GM12878 (cell line): ENCODE data around the gene PLSCR1. TPM values are rescaled to one million over a fixed set of nuclear protein-coding genes. Genes with fewer than 3 reads are reported as not detected.
"Not testable (repeated sequence)": the region's sequence is repeated elsewhere in the genome, so short reads cannot be mapped to it uniquely, and the experiment has no call there.

Experiments used
- ATAC-seq: fragments of 200-7000 bp; cut with Tn5 transposase; 3 replicates; pipeline ENCODE4 v1.9.1; 2020; ENCODE audit warnings: mild to moderate bottlenecking, moderate library complexity
- BruUV-seq: library from RNA; stranded (reverse); fragments of 400-500 nt; replicated peaks from 2 replicates; lab custom pipeline; 2021; lab: Mats Ljungman, UMichigan
- CTCF ChIA-PET: fragments of 300-600 bp; sonication (Branson Sonifier 250); formaldehyde crosslinking; extraction: SDS; loops from one replicate; lab custom pipeline; 2021; ENCODE audit warnings: inconsistent platforms; lab: Yijun Ruan, JAX
- POLR2A ChIA-PET: fragments of 350-600 bp; formaldehyde crosslinking; extraction: SDS; loops from one replicate; lab custom pipeline; 2021; ENCODE audit warnings: inconsistent platforms; lab: Charles Lee
- RAD21 ChIA-PET: fragments of 300-600 bp; sonication (Branson Sonifier 250); formaldehyde crosslinking; loops from one replicate; lab custom pipeline; 2023; ENCODE audit warnings: antibody characterized with exemption; ENCODE audit not compliant: unreplicated experiment; lab: Charles Lee
- SMC1A ChIA-PET: fragments of 300-600 bp; sonication (Branson Sonifier 250); formaldehyde crosslinking; loops from one replicate; lab custom pipeline; 2023; ENCODE audit not compliant: unreplicated experiment, uncharacterized antibody; lab: Charles Lee
- DNase-seq: peaks from one replicate; pipeline ENCODE4 v3.0.0-alpha.2; 2011; ENCODE audit warnings: low read depth, low spot score
- FAIRE-seq: peaks from 3 replicates; lab custom pipeline; 2011; peaks lifted over from hg19 to GRCh38; lab: Jason Lieb, UNC
- H2AFZ ChIP-seq: 2 replicates; pipeline ENCODE4 v1.6.0; 2011; ENCODE audit warnings: low read depth, low read length, control low read depth; ENCODE audit not compliant: control insufficient read depth
- H3K27ac ChIP-seq: 2 replicates; pipeline ENCODE4 v1.5.1; 2011; ENCODE audit warnings: control low read depth; ENCODE audit not compliant: control insufficient read depth, insufficient read depth
- H3K27me3 ChIP-seq, 2 experiments: replicated peaks in 1 of 2; 2 replicates each; pipeline versions ENCODE4 v1.6.0 to v1.6.1; 2011; ENCODE audit warnings: low read length in 1 of 2; ENCODE audit not compliant: control insufficient read depth in 2 of 2, insufficient read depth in 2 of 2
- H3K36me3 ChIP-seq, 2 experiments: 2 replicates each; pipeline ENCODE4 v1.5.1; 2011; ENCODE audit warnings: low read length in 1 of 2; ENCODE audit not compliant: control insufficient read depth in 2 of 2, insufficient read depth in 2 of 2
- H3K4me1 ChIP-seq: 2 replicates; pipeline ENCODE4 v1.6.1; 2011; ENCODE audit warnings: mild to moderate bottlenecking, low read length, moderate library complexity, mixed read lengths; ENCODE audit not compliant: control insufficient read depth, insufficient read depth
- H3K4me2 ChIP-seq: 2 replicates; pipeline ENCODE4 v1.6.0; 2011; ENCODE audit warnings: control low read depth; ENCODE audit not compliant: control insufficient read depth, insufficient read depth
- H3K4me3 ChIP-seq: fragments of 200-600 bp; sonication (generic); 2 replicates; pipeline ENCODE4 v1.5.1; 2016
- H3K79me2 ChIP-seq: 2 replicates; pipeline ENCODE4 v1.6.0; 2011; ENCODE audit warnings: low read length; ENCODE audit not compliant: control insufficient read depth, insufficient read depth
- H3K9ac ChIP-seq: 2 replicates; pipeline ENCODE4 v1.8.0; 2011; ENCODE audit warnings: low read length, control low read depth, mixed read lengths; ENCODE audit not compliant: control insufficient read depth, insufficient read depth
- H3K9me3 ChIP-seq: replicated peaks from 3 replicates; pipeline ENCODE4 v1.5.1; 2011; ENCODE audit warnings: mild to moderate bottlenecking, low read length; ENCODE audit not compliant: control insufficient read depth, insufficient read depth
- H4K20me1 ChIP-seq: 2 replicates; pipeline ENCODE4 v1.6.0; 2011; ENCODE audit not compliant: control insufficient read depth, insufficient read depth
- CHD4 ChIP-seq: fragments of 200-600 bp; sonication (generic); IDR thresholded peaks from 2 replicates; pipeline ENCODE4 v1.6.1; 2016; ENCODE audit warnings: mild to moderate bottlenecking
- JUNB ChIP-seq: IDR thresholded peaks from 2 replicates; pipeline ENCODE4 v1.6.1; 2016; ENCODE audit warnings: antibody characterized with exemption, mild to moderate bottlenecking
- MTA2 ChIP-seq: fragments of 450-650 bp; IDR thresholded peaks from 2 replicates; pipeline ENCODE4 v1.6.1; 2016; ENCODE audit warnings: low read depth, mild to moderate bottlenecking, moderate library complexity
- RAD21 ChIP-seq: IDR thresholded peaks from 2 replicates; pipeline ENCODE4 v1.6.1; 2011; ENCODE audit warnings: mild to moderate bottlenecking, low read depth, low read length, moderate library complexity; ENCODE audit not compliant: insufficient read depth
- SMAD1 ChIP-seq: fragments of 450-650 bp; IDR thresholded peaks from 2 replicates; pipeline ENCODE4 v1.6.1; 2018; ENCODE audit warnings: mild to moderate bottlenecking, low read depth; ENCODE audit not compliant: partially characterized antibody
- SMAD5 ChIP-seq: IDR thresholded peaks from 2 replicates; pipeline ENCODE4 v1.6.1; 2016; ENCODE audit warnings: antibody characterized with exemption, low read depth
- SREBF1 ChIP-seq: IDR thresholded peaks from 2 replicates; pipeline ENCODE4 v1.6.1; 2012; ENCODE audit warnings: mild to moderate bottlenecking, low read length
- ZNF274 ChIP-seq: IDR thresholded peaks from one replicate; pipeline ENCODE4 v1.8.0; 2011; ENCODE audit not compliant: insufficient read length, insufficient read depth
- WGBS: methylation state at CpG from one replicate; pipeline ENCODE4 v1.1.6; 2016; ENCODE audit warnings: low lambda C conversion rate; ENCODE audit not compliant: insufficient replicate concordance, insufficient coverage; ENCODE audit errors: missing lambda C conversion rate; 5-methylcytosine and 5-hydroxymethylcytosine counted together
- in situ Hi-C: fragments of 300-500 bp; cut with MboI; formaldehyde crosslinking; loops from 9 replicates; pipeline ENCODE4 v1.14.3; 2018; ENCODE audit warnings: mixed read lengths
- intact Hi-C: fragments of 100-400 bp; cut with micrococcal nuclease; formaldehyde crosslinking; loops from one replicate; pipeline ENCODE4 v1.14.2; 2022; ENCODE audit not compliant: unreplicated experiment
- polyA plus RNA-seq, 11 experiments: library from polyadenylated mRNA; depleted of rRNA in 4 of 11; unstranded in 6 of 11; stranded (reverse) in 5 of 11; fragments of >200 nt; fragmentation: Nextera tagmentation in 4 of 11; fragmentation: Illumina TruSeq in 1 of 11; extraction: Ambion mirVana in 4 of 11; extraction: Trizol in 1 of 11; gene quantifications; 1 replicate in 1 of 11; 2 replicates in 10 of 11; pipeline versions ENCODE4 v1.2.1 to v1.2.3, GENCODE V29; 2011 to 2016; ENCODE audit warnings: inconsistent platforms in 2 of 11, missing spikeins in 2 of 11, low read depth in 1 of 11
- total RNA-seq, 4 experiments: library from RNA; depleted of rRNA in 3 of 4; stranded (reverse); fragments of >200 nt in 3 of 4; fragmentation: Illumina TruSeq in 1 of 4; extraction: Trizol in 1 of 4; gene quantifications; 2 replicates each; pipeline versions ENCODE4 v1.2.1 to v1.2.3, GENCODE V29; 2013 to 2021
- TF ChIP-seq, protein P1 (sequence below): IDR thresholded peaks from 2 replicates; pipeline ENCODE4 v1.6.1; 2012; ENCODE audit warnings: low read depth, low read length, improper control_type of control experiment
- TF ChIP-seq, protein P2 (sequence below), 3 experiments: IDR thresholded peaks in 2 of 3; conservative IDR thresholded peaks in 1 of 3; 2 replicates each; pipeline ENCODE4 v1.5.1; 2011; ENCODE audit warnings: low read depth in 3 of 3, low read length in 3 of 3, mild to moderate bottlenecking in 3 of 3, control low read depth in 2 of 3, moderate library complexity in 2 of 3, inconsistent platforms in 1 of 3, mixed read lengths in 1 of 3; ENCODE audit not compliant: control insufficient read depth in 2 of 3, insufficient read depth in 1 of 3; ENCODE audit errors: extremely low read depth in 1 of 3
- TF ChIP-seq, protein P3 (sequence below): IDR thresholded peaks from 2 replicates; pipeline ENCODE4 v1.6.1; 2012; ENCODE audit warnings: mild to moderate bottlenecking, low read depth, low read length

Gene PLSCR1
- total and polyA plus RNA-seq, 10 of the 15 experiments (the other 5 are each of a cell fraction or from before 2014, with no cell fraction given): 35.4 to 77.8 (median 41.1) TPM

DNA sequence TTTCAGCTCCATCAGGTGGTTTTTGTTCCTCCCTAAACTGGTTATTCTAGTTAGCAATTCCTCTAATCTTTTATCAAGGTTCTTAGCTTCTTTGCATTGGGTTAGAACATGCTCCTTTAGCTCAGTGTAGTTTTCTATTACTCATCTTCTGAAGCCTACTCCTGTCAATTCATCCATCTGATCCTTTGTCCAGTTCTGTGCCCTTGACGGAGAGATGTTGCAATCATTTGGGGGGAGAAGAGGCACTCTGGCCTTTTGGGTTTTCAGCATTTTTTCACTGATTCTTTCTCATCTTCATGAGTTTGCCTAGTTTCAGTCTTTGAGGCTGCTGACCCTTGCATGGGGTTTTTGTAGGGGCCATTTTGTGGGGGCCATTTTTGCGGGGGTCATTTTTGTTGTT lies 69.4 kb downstream of the PLSCR1 start:
- ATAC-seq, H2AFZ ChIP-seq, RAD21 ChIA-PET, H3K4me3 ChIP-seq, H3K27me3 ChIP-seq, H3K4me1 ChIP-seq, FAIRE-seq, BruUV-seq, in situ Hi-C loops, DNase-seq, H3K9ac ChIP-seq, SMC1A ChIA-PET, intact Hi-C loops, H3K9me3 ChIP-seq, H3K79me2 ChIP-seq, H4K20me1 ChIP-seq, H3K27ac ChIP-seq, H3K4me2 ChIP-seq, H3K36me3 ChIP-seq, POLR2A ChIA-PET, CTCF ChIA-PET: not testable (repeated sequence)
- 67% methylated on average over 2 of the region's 2 CpGs for WGBS

DNA sequence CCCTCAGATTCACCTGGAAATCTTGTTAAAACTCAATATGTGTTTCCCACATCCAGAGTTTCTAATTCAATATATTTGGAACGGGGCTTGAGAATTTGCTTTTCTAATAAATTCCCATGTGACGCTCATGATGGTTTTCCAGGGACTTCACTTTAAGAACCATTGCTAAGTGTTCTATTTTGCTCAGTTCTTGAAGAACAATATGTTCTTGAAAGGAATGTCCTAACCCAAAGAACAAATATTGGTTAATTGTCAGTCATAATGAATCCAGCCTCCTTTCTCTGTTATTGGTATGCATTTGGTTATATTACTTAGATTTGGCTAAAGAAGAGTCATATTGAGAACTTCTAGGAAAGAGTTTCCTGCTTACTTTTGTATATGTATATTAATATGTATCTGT lies 70.7 kb downstream of the PLSCR1 start:
- CTCF ChIA-PET: interaction anchor here (0.6 kb wide), 1 partner anchor 164 kb away, joined by 3 read pairs; no protein-coding TSS in a partner anchor
- Histone ChIP-seq H2AFZ (no peak overlapping the region), H3K36me3 (no peaks in the 10 kb centered on the region), H3K9me3 (no peaks in the 10 kb centered on the region), H3K27ac (no peak overlapping the region), H3K79me2 (no peaks in the 10 kb centered on the region), H3K4me1 (peaks cover 4% of the 10 kb centered on the region; the same call in 1 of the 2 replicates), H3K4me2 (no peak overlapping the region), H3K27me3 (no peaks in the 10 kb centered on the region), H3K9ac (no peak overlapping the region), H3K4me3 (no peak overlapping the region), H4K20me1 (no peaks in the 10 kb centered on the region)
- intact Hi-C loops (no loop called here), in situ Hi-C loops (no loop called here)
- no TSS peak for BruUV-seq
- RAD21 ChIA-PET: no interaction called here
- FAIRE-seq: no peak
- SMC1A ChIA-PET: no interaction called here
- POLR2A ChIA-PET: no interaction called here
- DNase-seq: no peak
- no peak for ATAC-seq
- WGBS: 47% methylated on average over 2 of the region's 2 CpGs
- TF ChIP-seq RAD21 (no peak), SREBF1 (no peak), SMAD5 (no peak), CHD4 (no peak), MTA2 (no peak), JUNB (no peak), ZNF274 (no peak), SMAD1 (no peak)
- TF ChIP-seq, protein P1, sequence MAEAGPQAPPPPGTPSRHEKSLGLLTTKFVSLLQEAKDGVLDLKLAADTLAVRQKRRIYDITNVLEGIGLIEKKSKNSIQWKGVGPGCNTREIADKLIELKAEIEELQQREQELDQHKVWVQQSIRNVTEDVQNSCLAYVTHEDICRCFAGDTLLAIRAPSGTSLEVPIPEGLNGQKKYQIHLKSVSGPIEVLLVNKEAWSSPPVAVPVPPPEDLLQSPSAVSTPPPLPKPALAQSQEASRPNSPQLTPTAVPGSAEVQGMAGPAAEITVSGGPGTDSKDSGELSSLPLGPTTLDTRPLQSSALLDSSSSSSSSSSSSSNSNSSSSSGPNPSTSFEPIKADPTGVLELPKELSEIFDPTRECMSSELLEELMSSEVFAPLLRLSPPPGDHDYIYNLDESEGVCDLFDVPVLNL: no peak
- TF ChIP-seq, protein P2, sequence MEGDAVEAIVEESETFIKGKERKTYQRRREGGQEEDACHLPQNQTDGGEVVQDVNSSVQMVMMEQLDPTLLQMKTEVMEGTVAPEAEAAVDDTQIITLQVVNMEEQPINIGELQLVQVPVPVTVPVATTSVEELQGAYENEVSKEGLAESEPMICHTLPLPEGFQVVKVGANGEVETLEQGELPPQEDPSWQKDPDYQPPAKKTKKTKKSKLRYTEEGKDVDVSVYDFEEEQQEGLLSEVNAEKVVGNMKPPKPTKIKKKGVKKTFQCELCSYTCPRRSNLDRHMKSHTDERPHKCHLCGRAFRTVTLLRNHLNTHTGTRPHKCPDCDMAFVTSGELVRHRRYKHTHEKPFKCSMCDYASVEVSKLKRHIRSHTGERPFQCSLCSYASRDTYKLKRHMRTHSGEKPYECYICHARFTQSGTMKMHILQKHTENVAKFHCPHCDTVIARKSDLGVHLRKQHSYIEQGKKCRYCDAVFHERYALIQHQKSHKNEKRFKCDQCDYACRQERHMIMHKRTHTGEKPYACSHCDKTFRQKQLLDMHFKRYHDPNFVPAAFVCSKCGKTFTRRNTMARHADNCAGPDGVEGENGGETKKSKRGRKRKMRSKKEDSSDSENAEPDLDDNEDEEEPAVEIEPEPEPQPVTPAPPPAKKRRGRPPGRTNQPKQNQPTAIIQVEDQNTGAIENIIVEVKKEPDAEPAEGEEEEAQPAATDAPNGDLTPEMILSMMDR (IDR thresholded peaks at IDR 0.05 in 2 of 3, conservative IDR thresholded peaks at IDR 0.05 in 1 of 3; ENCODE audit: control insufficient read depth in 2 of 3, extremely low read depth in 1 of 3, insufficient read depth in 1 of 3, low read depth in 3 of 3, low read length in 3 of 3): no peak
- TF ChIP-seq, protein P3, sequence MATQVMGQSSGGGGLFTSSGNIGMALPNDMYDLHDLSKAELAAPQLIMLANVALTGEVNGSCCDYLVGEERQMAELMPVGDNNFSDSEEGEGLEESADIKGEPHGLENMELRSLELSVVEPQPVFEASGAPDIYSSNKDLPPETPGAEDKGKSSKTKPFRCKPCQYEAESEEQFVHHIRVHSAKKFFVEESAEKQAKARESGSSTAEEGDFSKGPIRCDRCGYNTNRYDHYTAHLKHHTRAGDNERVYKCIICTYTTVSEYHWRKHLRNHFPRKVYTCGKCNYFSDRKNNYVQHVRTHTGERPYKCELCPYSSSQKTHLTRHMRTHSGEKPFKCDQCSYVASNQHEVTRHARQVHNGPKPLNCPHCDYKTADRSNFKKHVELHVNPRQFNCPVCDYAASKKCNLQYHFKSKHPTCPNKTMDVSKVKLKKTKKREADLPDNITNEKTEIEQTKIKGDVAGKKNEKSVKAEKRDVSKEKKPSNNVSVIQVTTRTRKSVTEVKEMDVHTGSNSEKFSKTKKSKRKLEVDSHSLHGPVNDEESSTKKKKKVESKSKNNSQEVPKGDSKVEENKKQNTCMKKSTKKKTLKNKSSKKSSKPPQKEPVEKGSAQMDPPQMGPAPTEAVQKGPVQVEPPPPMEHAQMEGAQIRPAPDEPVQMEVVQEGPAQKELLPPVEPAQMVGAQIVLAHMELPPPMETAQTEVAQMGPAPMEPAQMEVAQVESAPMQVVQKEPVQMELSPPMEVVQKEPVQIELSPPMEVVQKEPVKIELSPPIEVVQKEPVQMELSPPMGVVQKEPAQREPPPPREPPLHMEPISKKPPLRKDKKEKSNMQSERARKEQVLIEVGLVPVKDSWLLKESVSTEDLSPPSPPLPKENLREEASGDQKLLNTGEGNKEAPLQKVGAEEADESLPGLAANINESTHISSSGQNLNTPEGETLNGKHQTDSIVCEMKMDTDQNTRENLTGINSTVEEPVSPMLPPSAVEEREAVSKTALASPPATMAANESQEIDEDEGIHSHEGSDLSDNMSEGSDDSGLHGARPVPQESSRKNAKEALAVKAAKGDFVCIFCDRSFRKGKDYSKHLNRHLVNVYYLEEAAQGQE: no peak
